Chondrocyte (in vitro differentiated cells): ENCODE measurements around the gene LRRC3B. TPM values are rescaled to one million over a fixed set of nuclear protein-coding genes. Genes with fewer than 3 reads are reported as not detected.

Experiments
- DNase-seq: peaks from one replicate; pipeline ENCODE4 v3.0.0; 2021; ENCODE audit warnings: mixed read lengths, low spot score
- H3K27ac Mint-ChIP-seq: one replicate; pipeline ENCODE4 v1.8.0; 2021; ENCODE audit warnings: mild to moderate bottlenecking, moderate library complexity, mixed read lengths; ENCODE audit not compliant: unreplicated experiment
- H3K27me3 Mint-ChIP-seq: 2 replicates; pipeline ENCODE4 v1.8.0; 2021; ENCODE audit warnings: low read depth, mixed read lengths
- H3K36me3 Mint-ChIP-seq: 2 replicates; pipeline ENCODE4 v1.8.0; 2021; ENCODE audit warnings: low read depth, mixed read lengths
- H3K4me1 Mint-ChIP-seq: 2 replicates; pipeline ENCODE4 v1.8.0; 2021; ENCODE audit warnings: low read depth, mild to moderate bottlenecking, mixed read lengths
- H3K4me3 Mint-ChIP-seq: one replicate; pipeline ENCODE4 v1.8.0; 2021; ENCODE audit warnings: mild to moderate bottlenecking, moderate library complexity, mixed read lengths; ENCODE audit not compliant: unreplicated experiment
- H3K9me3 Mint-ChIP-seq: 2 replicates; pipeline ENCODE4 v1.8.0; 2021; ENCODE audit warnings: low read depth, mixed read lengths
- CTCF ChIP-seq: fragments of 200-600 bp; sonication (generic); IDR thresholded peaks from 2 replicates; pipeline ENCODE4 v1.5.0; 2021; ENCODE audit warnings: antibody characterized with exemption, mild to moderate bottlenecking, moderate library complexity
- total RNA-seq: library from RNA; stranded (reverse); gene quantifications from 3 replicates; pipeline ENCODE4 v1.2.1, GENCODE V29; 2021

Gene LRRC3B
- total RNA-seq, 1 donor from 2014 or later, result not detected

GRCh38 chr3:26647078-26647477, 24.5 kb downstream of the LRRC3B start:
- peaks cover 19% of the 10 kb centered on the region for H3K27me3 Mint-ChIP-seq
- H3K36me3 Mint-ChIP-seq, result no peaks in the 10 kb centered on the region
- no peak overlapping the region for H3K27ac Mint-ChIP-seq
- H3K4me3 Mint-ChIP-seq, result no peak overlapping the region
- no peak for TF ChIP-seq CTCF
- H3K4me1 Mint-ChIP-seq, result no peaks in the 10 kb centered on the region
- DNase-seq, result no peak
- H3K9me3 Mint-ChIP-seq, result no peaks in the 10 kb centered on the region

DNA sequence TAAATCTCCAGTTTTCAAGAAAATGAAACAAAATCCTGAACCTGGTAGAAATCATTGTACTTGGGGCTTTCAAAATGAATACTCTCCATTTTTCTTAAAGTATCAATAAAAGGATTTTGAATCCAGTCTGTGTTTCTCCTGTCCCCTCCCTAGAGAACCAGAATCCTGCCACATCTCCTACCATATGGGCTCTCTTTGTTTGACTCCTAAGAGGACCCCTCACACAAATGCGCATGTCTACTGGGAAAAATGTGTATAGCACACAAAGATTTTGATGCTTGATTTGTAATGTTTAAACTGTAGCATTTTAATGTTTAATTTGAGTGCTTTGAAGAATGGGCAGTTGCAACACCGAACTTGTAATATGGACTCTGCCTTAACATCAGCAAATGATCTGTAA, 25.9 kb downstream of the LRRC3B start:
- no peak for DNase-seq
- H3K4me3 Mint-ChIP-seq, result no peak overlapping the region
- no peak overlapping the region for H3K27ac Mint-ChIP-seq
- H3K9me3 Mint-ChIP-seq, result no peaks in the 10 kb centered on the region
- peaks cover 19% of the 10 kb centered on the region for H3K27me3 Mint-ChIP-seq
- no peak for TF ChIP-seq CTCF
- H3K4me1 Mint-ChIP-seq, result no peaks in the 10 kb centered on the region
- no peaks in the 10 kb centered on the region for H3K36me3 Mint-ChIP-seq

GRCh38 chr3:26652164-26652563, 29.6 kb downstream of the LRRC3B start:
- DNase-seq, result no peak
- Mint-ChIP-seq H3K27ac (no peak overlapping the region), H3K4me1 (no peaks in the 10 kb centered on the region), H3K9me3 (no peaks in the 10 kb centered on the region), H3K4me3 (no peak overlapping the region), H3K36me3 (no peaks in the 10 kb centered on the region), H3K27me3 (peaks cover 14% of the 10 kb centered on the region)
- TF ChIP-seq CTCF, result no peak

- Mint-ChIP-seq H3K9me3 (no peaks in the 10 kb centered on the region), H3K27me3 (peaks cover 13% of the 10 kb centered on the region), H3K4me1 (no peaks in the 10 kb centered on the region), H3K27ac (no peak overlapping the region), H3K4me3 (no peak overlapping the region), H3K36me3 (no peaks in the 10 kb centered on the region)
- TF ChIP-seq CTCF, result no peak
- DNase-seq, result no peak
Observed at GRCh38 chr3:26653811-26654425, 31.3 kb downstream of the LRRC3B start.

DNA sequence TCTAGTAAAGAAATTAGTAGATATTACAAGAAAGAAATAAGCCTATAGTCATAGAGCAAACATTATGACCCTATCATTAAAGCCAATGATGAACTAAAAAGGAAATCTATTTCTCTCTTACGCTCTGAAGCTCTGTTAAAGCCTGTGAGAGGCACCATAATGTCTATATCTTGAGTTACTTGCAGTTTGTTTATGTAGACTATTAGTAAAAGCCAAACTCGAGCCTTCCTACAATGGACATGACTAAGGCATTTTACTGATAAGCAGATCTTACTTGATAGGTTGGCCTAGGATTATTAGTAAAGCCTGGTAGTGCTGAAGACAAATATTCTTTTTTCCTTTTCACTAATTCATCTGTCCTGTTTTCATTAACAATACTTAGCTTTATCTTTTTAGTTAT, 32.7 kb downstream of the LRRC3B start:
- no peak for DNase-seq
- H3K9me3 Mint-ChIP-seq, result no peaks in the 10 kb centered on the region
- TF ChIP-seq CTCF, result no peak
- no peak overlapping the region for H3K27ac Mint-ChIP-seq
- no peaks in the 10 kb centered on the region for H3K36me3 Mint-ChIP-seq
- no peaks in the 10 kb centered on the region for H3K4me1 Mint-ChIP-seq
- H3K27me3 Mint-ChIP-seq, result peaks cover 7% of the 10 kb centered on the region
- no peak overlapping the region for H3K4me3 Mint-ChIP-seq
